DOHH2 (cell line): ENCODE data around the gene DONSON.

ENCODE experiments used
- CTCF ChIP-seq: fragments of 200-600 bp; sonication (generic); IDR thresholded peaks from one replicate; pipeline ENCODE4 v1.5.1; 2014; ENCODE audit warnings: antibody characterized with exemption, mild to moderate bottlenecking, low read depth, low read length; ENCODE audit not compliant: poor library complexity, severe bottlenecking
- EZH2phosphoT487 ChIP-seq: fragments of 200-600 bp; sonication (generic); IDR thresholded peaks from 2 replicates; pipeline ENCODE4 v1.6.1; 2017; ENCODE audit warnings: borderline replicate concordance, mild to moderate bottlenecking, antibody characterized with exemption, low read length, moderate library complexity, mixed read lengths

- TF ChIP-seq CTCF (no peak), EZH2phosphoT487 (no peak)
Measured at GRCh38 chr21:33531007-33531406, 57.5 kb downstream of the DONSON start.
